HCT116 (cell line): ENCODE measurements around the gene MALL.
"Not testable (repeated sequence)": the region's sequence is repeated elsewhere in the genome, so short reads cannot be mapped to it uniquely, and the experiment has no call there.

Experiments
- CEBPB ChIP-seq: IDR thresholded peaks from 2 replicates; pipeline ENCODE4 v1.6.1; 2012; ENCODE audit warnings: low read depth
- EZH2 ChIP-seq: fragments of 200-600 bp; sonication (generic); IDR thresholded peaks from 2 replicates; pipeline ENCODE4 v1.6.1; 2017; ENCODE audit warnings: antibody characterized with exemption, mixed run types
- POLR2A ChIP-seq: IDR thresholded peaks from 2 replicates; pipeline ENCODE4 v1.7.0; 2011; ENCODE audit warnings: borderline replicate concordance; ENCODE audit not compliant: insufficient read depth, insufficient read length; ENCODE audit errors: extremely low read depth
- RAD21 ChIP-seq: IDR thresholded peaks from 2 replicates; pipeline ENCODE4 v1.6.1; 2012; ENCODE audit warnings: low read depth, mild to moderate bottlenecking
- TF ChIP-seq, protein P1 (sequence below), 3 experiments: fragments of 200-600 bp in 1 of 3; sonication (generic) in 1 of 3; IDR thresholded peaks in 2 of 3; conservative IDR thresholded peaks in 1 of 3; 2 replicates each; pipeline ENCODE4 v1.5.1; 2012 to 2017; ENCODE audit warnings: low read depth in 2 of 3, low read length in 2 of 3, antibody characterized with exemption in 1 of 3, borderline replicate concordance in 1 of 3, control low read depth in 1 of 3, mild to moderate bottlenecking in 1 of 3, mixed read lengths in 1 of 3, mixed run types in 1 of 3, moderate library complexity in 1 of 3; ENCODE audit not compliant: insufficient read depth in 1 of 3

DNA sequence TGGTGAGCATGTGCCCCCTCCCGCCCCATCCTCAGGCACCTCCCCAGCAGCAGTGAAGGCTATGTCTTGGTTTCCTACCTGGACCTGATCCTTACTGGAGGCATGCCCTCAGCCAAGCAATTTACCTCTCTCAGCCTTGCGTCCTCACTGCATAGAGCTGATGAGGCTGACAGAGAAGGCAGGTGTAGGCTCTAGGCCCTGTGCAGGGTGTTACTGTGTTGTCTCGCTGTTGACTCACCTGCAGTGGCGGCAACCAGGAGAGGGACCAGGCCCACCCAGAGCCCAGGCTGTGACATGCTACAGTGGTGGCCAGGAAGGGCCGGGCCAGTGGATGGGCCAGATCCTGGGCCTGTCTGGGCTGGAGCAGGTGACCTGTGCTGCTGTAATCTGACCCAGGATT is 65.9 kb downstream of the MALL start:
- TF ChIP-seq EZH2, POLR2A, RAD21, CEBPB: not testable (repeated sequence)
- TF ChIP-seq, protein P1, sequence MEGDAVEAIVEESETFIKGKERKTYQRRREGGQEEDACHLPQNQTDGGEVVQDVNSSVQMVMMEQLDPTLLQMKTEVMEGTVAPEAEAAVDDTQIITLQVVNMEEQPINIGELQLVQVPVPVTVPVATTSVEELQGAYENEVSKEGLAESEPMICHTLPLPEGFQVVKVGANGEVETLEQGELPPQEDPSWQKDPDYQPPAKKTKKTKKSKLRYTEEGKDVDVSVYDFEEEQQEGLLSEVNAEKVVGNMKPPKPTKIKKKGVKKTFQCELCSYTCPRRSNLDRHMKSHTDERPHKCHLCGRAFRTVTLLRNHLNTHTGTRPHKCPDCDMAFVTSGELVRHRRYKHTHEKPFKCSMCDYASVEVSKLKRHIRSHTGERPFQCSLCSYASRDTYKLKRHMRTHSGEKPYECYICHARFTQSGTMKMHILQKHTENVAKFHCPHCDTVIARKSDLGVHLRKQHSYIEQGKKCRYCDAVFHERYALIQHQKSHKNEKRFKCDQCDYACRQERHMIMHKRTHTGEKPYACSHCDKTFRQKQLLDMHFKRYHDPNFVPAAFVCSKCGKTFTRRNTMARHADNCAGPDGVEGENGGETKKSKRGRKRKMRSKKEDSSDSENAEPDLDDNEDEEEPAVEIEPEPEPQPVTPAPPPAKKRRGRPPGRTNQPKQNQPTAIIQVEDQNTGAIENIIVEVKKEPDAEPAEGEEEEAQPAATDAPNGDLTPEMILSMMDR (IDR thresholded peaks at IDR 0.05 in 2 of 3, conservative IDR thresholded peaks at IDR 0.05 in 1 of 3; ENCODE audit: borderline replicate concordance in 1 of 3, insufficient read depth in 1 of 3, low read depth in 2 of 3, low read length in 2 of 3), result not testable (repeated sequence)
